RWPE2 (cell line): ENCODE measurements around the gene BNC1.

Experiments
- ATAC-seq: fragments of 200-7000 bp; cut with Tn5 transposase; 3 replicates; pipeline ENCODE4 v1.9.1; 2021; ENCODE audit warnings: low read depth
- DNase-seq: peaks from one replicate; pipeline ENCODE4 v3.0.0-alpha.2; 2020; ENCODE audit warnings: low spot score
- H3K27ac ChIP-seq: fragments of 450-650 bp; 2 replicates; pipeline ENCODE4 v1.5.1; 2017; ENCODE audit warnings: mild to moderate bottlenecking; ENCODE audit not compliant: poor library complexity, severe bottlenecking
- H3K27me3 ChIP-seq: fragments of 250-450 bp; sonication (Bioruptor Pico); 2 replicates; pipeline ENCODE4 v1.5.1; 2021; ENCODE audit warnings: mild to moderate bottlenecking, moderate library complexity; ENCODE audit not compliant: insufficient read depth, poor library complexity, severe bottlenecking
- H3K36me3 ChIP-seq: fragments of 250-450 bp; sonication (Bioruptor Pico); 2 replicates; pipeline ENCODE4 v1.5.1; 2020; ENCODE audit warnings: low read depth, mild to moderate bottlenecking, moderate library complexity
- H3K4me1 ChIP-seq: fragments of 250-450 bp; sonication (Bioruptor Pico); 2 replicates; pipeline ENCODE4 v1.5.1; 2021; ENCODE audit warnings: mild to moderate bottlenecking, moderate library complexity; ENCODE audit not compliant: insufficient read depth, poor library complexity, severe bottlenecking
- H3K4me3 ChIP-seq: fragments of 250-450 bp; sonication (Bioruptor Pico); 2 replicates; pipeline ENCODE4 v1.5.1; 2021; ENCODE audit warnings: mild to moderate bottlenecking, moderate library complexity; ENCODE audit not compliant: severe bottlenecking
- H3K9me3 ChIP-seq: fragments of 250-450 bp; sonication (Bioruptor Pico); 2 replicates; pipeline ENCODE4 v1.5.1; 2021; ENCODE audit warnings: mild to moderate bottlenecking, moderate library complexity; ENCODE audit not compliant: severe bottlenecking
- TF ChIP-seq, protein P1 (sequence below): fragments of 450-650 bp; IDR thresholded peaks from one replicate; pipeline ENCODE4 v1.5.1; 2017; ENCODE audit warnings: mild to moderate bottlenecking, moderate library complexity; ENCODE audit not compliant: poor library complexity, severe bottlenecking

The BNC1 gene

DNA sequence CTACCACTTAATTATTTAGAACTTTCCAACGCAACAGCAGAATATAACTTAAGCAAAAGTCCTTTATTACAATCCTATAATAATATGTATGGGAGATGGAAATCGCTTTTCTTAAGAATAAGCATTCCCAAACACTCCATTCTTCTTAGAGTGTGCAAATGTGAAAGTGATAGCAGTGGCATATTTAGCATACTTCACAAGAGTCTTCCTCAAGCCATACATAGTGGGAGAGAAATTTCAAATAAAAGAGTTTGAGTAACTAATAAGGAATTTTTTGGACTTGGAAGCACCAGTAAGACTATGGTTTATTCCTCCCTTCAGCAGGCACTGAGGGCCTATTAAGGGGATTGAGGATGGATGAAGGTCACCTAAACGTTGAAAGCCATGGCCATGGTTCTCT, 22.1 kb upstream of the BNC1 start:
- Histone ChIP-seq H3K27me3 (no peaks in the 10 kb centered on the region), H3K36me3 (no peaks in the 10 kb centered on the region), H3K4me3 (no peak overlapping the region), H3K4me1 (peaks cover 51% of the 10 kb centered on the region), H3K27ac (peak overlapping the region; percentile 97), H3K9me3 (no peaks in the 10 kb centered on the region)
- no peak for DNase-seq
- TF ChIP-seq, protein P1, sequence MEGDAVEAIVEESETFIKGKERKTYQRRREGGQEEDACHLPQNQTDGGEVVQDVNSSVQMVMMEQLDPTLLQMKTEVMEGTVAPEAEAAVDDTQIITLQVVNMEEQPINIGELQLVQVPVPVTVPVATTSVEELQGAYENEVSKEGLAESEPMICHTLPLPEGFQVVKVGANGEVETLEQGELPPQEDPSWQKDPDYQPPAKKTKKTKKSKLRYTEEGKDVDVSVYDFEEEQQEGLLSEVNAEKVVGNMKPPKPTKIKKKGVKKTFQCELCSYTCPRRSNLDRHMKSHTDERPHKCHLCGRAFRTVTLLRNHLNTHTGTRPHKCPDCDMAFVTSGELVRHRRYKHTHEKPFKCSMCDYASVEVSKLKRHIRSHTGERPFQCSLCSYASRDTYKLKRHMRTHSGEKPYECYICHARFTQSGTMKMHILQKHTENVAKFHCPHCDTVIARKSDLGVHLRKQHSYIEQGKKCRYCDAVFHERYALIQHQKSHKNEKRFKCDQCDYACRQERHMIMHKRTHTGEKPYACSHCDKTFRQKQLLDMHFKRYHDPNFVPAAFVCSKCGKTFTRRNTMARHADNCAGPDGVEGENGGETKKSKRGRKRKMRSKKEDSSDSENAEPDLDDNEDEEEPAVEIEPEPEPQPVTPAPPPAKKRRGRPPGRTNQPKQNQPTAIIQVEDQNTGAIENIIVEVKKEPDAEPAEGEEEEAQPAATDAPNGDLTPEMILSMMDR: no peak
- ATAC-seq: no peak

- Histone ChIP-seq H3K27me3 (no peaks in the 10 kb centered on the region), H3K4me1 (peaks cover 43% of the 10 kb centered on the region), H3K4me3 (no peak overlapping the region), H3K36me3 (no peaks in the 10 kb centered on the region), H3K27ac (peak overlapping the region; percentile 97), H3K9me3 (no peaks in the 10 kb centered on the region)
- peak; percentile 95 for DNase-seq
- ATAC-seq: peak; percentile 83
- TF ChIP-seq, protein P1: no peak
Observed at GRCh38 chr15:83305704-83306291, 21.3 kb upstream of the BNC1 start.

DNA sequence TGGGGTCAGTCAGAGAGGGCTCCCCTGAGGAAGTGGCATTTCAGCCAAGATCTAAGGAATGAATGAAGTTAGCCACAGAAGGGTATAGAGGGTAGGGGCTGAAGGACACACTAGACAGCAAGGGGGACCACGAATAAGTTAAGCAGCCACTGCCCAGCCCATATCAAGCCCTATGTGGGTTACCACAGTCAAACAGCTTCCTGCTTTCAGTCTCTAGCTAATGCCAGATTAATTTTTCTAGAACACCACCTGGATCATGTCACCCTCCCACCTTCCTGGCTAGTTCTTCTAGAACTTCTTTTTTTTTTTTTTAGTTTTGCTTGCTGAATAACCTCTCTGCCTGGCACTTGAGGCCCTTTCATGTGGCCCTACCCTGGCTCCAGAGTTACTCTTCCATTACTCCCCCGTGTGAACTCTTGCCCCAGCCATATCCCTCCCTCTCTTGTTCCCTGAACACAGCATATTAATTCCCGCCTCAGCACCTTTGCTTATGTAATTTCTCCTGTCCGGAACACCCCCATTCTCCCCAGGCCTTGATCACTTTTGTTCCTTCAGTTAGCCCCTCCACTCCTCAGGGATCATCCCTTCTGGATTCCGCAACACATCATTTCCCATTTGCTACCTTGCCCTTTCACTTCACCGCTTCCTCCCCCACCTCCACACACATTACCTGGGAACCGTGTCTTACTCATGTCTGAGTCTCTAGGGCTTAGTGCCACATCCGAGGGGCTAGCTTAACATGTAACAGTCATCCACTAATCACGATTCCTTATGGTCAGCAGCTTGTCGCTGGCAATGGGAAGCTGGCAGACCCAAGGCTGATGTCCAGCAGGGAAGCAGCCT, 20.6 kb upstream of the BNC1 start:
- Histone ChIP-seq H3K4me3 (no peak overlapping the region), H3K27me3 (no peaks in the 10 kb centered on the region), H3K9me3 (no peaks in the 10 kb centered on the region), H3K4me1 (peaks cover 36% of the 10 kb centered on the region), H3K27ac (peak overlapping the region; percentile 97), H3K36me3 (no peaks in the 10 kb centered on the region)
- peak; percentile 90 for DNase-seq
- ATAC-seq: peak; percentile 87
- TF ChIP-seq, protein P1: no peak

- ATAC-seq (no peak), DNase-seq (no peak)
- no peaks in the 10 kb centered on the region for H3K27me3 ChIP-seq
- no peaks in the 10 kb centered on the region for H3K36me3 ChIP-seq
- H3K9me3 ChIP-seq: no peaks in the 10 kb centered on the region
- TF ChIP-seq, protein P1: no peak
- H3K4me1 ChIP-seq: peaks cover 36% of the 10 kb centered on the region
- H3K27ac ChIP-seq: peak overlapping the region; percentile 97
- H3K4me3 ChIP-seq: no peak overlapping the region
Observed at GRCh38 chr15:83303535-83303934, 19.1 kb upstream of the BNC1 start.

- no peak overlapping the region for H3K4me3 ChIP-seq
- H3K9me3 ChIP-seq: no peaks in the 10 kb centered on the region
- ATAC-seq (no peak), DNase-seq (no peak)
- TF ChIP-seq, protein P1: no peak
- H3K36me3 ChIP-seq: no peaks in the 10 kb centered on the region
- H3K27ac ChIP-seq: peak overlapping the region; percentile 13
- peaks cover 19% of the 10 kb centered on the region for H3K4me1 ChIP-seq
- H3K27me3 ChIP-seq: no peaks in the 10 kb centered on the region
Observed at GRCh38 chr15:83300826-83301225, 16.4 kb upstream of the BNC1 start.
